ENCODE data around the gene AUNIP.

AUNIP gene

DNA sequence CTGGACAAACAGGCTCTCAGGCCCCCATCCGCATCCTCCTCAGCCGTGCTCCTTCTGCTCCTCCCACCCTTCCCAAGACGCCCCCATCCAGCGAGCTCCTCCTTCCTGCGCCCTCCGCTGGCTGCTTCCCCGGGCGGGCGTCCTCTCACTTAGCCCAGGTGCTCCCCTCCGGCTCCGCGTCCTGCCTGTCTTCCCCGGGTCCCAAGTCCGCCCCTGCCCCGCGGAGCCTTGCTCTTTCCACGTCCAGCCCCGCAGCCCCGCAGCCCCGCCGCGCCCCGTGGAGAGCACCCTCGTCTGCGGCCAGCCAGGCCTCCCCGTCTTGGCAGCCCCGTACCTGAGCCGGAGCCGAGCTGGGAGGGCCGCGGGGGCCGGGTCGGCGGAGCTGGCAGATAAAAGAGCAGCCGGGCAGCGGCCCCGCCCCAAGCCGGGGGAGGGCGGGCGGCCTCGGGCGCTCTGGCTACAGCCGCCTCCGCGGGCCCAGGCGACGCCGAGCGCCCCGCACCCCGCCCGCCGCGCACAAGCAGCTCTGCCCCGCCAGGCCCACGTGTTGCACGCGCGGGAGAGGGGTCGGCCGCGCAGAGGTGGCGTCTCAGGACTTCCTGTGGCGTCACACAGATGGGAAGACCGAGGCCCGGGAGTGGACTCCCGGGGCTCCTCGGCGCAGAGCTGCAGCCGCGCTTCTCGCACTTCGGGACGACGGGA lies 16.0 kb upstream of the AUNIP start, which contains the start of gene PAQR7:
Gene PAQR7 (minus strand): TSS at position 555 of the 702 bp plus-strand sequence. CDS start 11,869 bp downstream, outside the sequence.
- no peak within 1 kb of the TSS for H3K4me3 ChIP-seq (ENCODE audit: low read depth, low read length)
- TF ChIP-seq MYC (IDR thresholded peaks at IDR 0.05; ENCODE audit: low read depth, low read length): no peak
- TF ChIP-seq POLR2A (IDR thresholded peaks at IDR 0.05; ENCODE audit: extremely low read depth, insufficient read length): no peak
- TF ChIP-seq, protein P1, sequence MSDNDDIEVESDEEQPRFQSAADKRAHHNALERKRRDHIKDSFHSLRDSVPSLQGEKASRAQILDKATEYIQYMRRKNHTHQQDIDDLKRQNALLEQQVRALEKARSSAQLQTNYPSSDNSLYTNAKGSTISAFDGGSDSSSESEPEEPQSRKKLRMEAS (IDR thresholded peaks at IDR 0.05; ENCODE audit: low read depth, low read length): no peak
- TF ChIP-seq, protein P2, sequence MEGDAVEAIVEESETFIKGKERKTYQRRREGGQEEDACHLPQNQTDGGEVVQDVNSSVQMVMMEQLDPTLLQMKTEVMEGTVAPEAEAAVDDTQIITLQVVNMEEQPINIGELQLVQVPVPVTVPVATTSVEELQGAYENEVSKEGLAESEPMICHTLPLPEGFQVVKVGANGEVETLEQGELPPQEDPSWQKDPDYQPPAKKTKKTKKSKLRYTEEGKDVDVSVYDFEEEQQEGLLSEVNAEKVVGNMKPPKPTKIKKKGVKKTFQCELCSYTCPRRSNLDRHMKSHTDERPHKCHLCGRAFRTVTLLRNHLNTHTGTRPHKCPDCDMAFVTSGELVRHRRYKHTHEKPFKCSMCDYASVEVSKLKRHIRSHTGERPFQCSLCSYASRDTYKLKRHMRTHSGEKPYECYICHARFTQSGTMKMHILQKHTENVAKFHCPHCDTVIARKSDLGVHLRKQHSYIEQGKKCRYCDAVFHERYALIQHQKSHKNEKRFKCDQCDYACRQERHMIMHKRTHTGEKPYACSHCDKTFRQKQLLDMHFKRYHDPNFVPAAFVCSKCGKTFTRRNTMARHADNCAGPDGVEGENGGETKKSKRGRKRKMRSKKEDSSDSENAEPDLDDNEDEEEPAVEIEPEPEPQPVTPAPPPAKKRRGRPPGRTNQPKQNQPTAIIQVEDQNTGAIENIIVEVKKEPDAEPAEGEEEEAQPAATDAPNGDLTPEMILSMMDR (IDR thresholded peaks at IDR 0.05; ENCODE audit: low read depth, low read length): no peak
- DNase-seq (ENCODE audit: low read depth): peak; percentile 68

GRCh38 chr1:25874635-25875153 lies 15.4 kb upstream of the AUNIP start:
- no peak overlapping the region for H3K4me3 ChIP-seq (ENCODE audit: low read depth, low read length)
- no peak for TF ChIP-seq MYC (IDR thresholded peaks at IDR 0.05; ENCODE audit: low read depth, low read length)
- TF ChIP-seq, protein P1 (IDR thresholded peaks at IDR 0.05; ENCODE audit: low read depth, low read length): no peak
- TF ChIP-seq POLR2A (IDR thresholded peaks at IDR 0.05; ENCODE audit: extremely low read depth, insufficient read length): no peak
- TF ChIP-seq, protein P2 (IDR thresholded peaks at IDR 0.05; ENCODE audit: low read depth, low read length): no peak
- no peak for DNase-seq (ENCODE audit: low read depth)

- no peak for DNase-seq (ENCODE audit: low read depth)
- no peak overlapping the region for H3K4me3 ChIP-seq (ENCODE audit: low read depth, low read length)
- TF ChIP-seq, protein P2 (IDR thresholded peaks at IDR 0.05; ENCODE audit: low read depth, low read length): no peak
- no peak for TF ChIP-seq POLR2A (IDR thresholded peaks at IDR 0.05; ENCODE audit: extremely low read depth, insufficient read length)
Observed at GRCh38 chr1:25874209-25874608, 15.0 kb upstream of the AUNIP start.

DNA sequence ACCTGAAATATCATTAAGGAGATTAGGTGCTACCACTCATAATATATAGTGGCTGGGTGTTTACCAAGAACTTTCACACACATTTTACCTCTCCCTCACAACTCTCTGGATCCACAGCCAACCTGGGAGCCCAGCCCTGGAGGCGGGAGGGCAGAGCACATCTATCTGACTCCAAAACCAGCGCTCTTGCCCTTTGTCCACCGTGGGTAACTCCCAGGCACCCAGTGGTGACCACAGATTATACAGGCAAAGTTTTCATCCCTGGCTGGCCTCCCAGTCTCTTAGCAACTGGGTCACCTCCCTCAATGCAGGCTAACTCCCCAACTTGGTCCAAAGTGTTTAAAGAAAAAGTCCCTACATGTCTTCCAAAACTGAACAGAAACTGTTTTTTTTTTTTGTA lies 13.9 kb upstream of the AUNIP start:
- H3K4me3 ChIP-seq (ENCODE audit: low read depth, low read length): no peak overlapping the region
- DNase-seq (ENCODE audit: low read depth): peak; percentile 25
- TF ChIP-seq MYC (IDR thresholded peaks at IDR 0.05; ENCODE audit: low read depth, low read length) (no peak), POLR2A (IDR thresholded peaks at IDR 0.05; ENCODE audit: extremely low read depth, insufficient read length) (no peak)
- TF ChIP-seq, protein P1 (IDR thresholded peaks at IDR 0.05; ENCODE audit: low read depth, low read length): no peak
- TF ChIP-seq, protein P2 (IDR thresholded peaks at IDR 0.05; ENCODE audit: low read depth, low read length): no peak

- DNase-seq (ENCODE audit: low read depth): peak; percentile 30
- no peak overlapping the region for H3K4me3 ChIP-seq (ENCODE audit: low read depth, low read length)
- TF ChIP-seq, protein P2 (IDR thresholded peaks at IDR 0.05; ENCODE audit: low read depth, low read length): no peak
- TF ChIP-seq POLR2A (IDR thresholded peaks at IDR 0.05; ENCODE audit: extremely low read depth, insufficient read length): no peak
- no peak for TF ChIP-seq MYC (IDR thresholded peaks at IDR 0.05; ENCODE audit: low read depth, low read length)
- TF ChIP-seq, protein P1 (IDR thresholded peaks at IDR 0.05; ENCODE audit: low read depth, low read length): no peak
Observed at GRCh38 chr1:25872713-25873112, 13.5 kb upstream of the AUNIP start.
